HG03565 (cell line): ENCODE measurements around the gene SLC13A3.

Experiments used
- ATAC-seq: cut with Tn5 transposase; IDR thresholded peaks from one replicate; pipeline ENCODE4 v1.9.1; 2021; ENCODE audit warnings: mild to moderate bottlenecking, moderate library complexity; ENCODE audit not compliant: unreplicated experiment

Gene SLC13A3

DNA sequence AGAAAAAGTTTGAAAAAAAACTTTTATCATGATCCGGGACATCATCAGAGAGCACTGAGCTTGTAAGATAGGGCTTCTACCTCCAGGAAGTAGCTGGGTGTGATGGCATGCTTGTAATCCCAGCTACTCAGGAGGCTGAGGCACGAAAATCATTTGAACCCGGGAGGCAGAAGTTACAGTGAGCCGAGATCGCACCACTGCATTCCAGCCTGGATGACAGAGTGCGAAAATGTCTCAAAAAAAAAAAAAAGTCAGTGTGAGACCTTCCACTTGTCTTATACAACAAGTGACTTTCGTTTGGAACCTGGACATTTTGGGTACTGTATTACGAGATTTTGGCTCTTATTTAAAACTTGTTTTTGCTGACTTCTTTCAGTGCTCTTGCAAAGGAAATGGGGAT, 5.9 kb upstream of the SLC13A3 start:
- no peak for ATAC-seq

GRCh38 chr20:46652699-46653098, 1.4 kb upstream of the SLC13A3 start:
- no peak for ATAC-seq

DNA sequence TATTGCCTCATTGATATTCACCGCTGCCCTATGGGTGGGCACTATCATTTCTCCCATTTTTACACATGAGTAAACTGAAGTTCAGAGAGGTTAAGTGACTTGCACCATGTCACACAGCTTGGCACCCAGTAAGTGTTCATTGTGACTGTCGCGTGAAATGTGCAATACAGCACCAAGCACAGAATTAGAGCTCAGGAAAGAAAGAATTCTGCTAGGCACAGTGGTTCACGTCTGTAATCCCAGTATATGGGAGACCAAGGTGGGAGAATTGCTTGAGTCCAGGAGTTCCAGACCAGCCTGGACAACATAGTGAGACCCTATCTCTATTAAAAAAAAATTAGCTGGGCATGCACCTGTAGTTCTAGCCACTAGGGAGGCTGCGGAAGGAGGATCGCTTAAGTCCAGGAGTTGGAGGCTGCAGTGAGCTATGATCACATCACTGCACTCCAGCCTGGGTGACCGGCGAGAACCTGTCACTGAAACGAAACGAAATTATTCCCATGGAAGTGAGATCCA, 626 bp downstream of the SLC13A3 start:
- no peak for ATAC-seq

- no peak for ATAC-seq
These were observed 1.2 kb downstream of the SLC13A3 start for GRCh38 chr20:46649965-46650542.

DNA sequence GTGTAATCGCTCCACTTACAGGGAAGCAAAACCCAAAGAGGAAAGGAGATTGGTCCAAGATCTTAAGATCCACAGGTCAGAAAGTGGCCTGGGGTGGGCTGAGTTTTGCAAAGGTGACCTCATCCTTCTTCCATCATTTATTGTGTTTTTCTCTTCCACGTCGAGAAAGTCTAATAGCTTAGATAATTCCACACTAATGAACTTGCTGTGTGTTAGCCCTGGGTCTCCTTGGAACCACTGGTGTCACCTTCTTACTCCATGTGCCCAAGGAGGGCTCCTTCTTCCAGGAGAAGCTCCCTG, 1.7 kb downstream of the SLC13A3 start:
- ATAC-seq = no peak

DNA sequence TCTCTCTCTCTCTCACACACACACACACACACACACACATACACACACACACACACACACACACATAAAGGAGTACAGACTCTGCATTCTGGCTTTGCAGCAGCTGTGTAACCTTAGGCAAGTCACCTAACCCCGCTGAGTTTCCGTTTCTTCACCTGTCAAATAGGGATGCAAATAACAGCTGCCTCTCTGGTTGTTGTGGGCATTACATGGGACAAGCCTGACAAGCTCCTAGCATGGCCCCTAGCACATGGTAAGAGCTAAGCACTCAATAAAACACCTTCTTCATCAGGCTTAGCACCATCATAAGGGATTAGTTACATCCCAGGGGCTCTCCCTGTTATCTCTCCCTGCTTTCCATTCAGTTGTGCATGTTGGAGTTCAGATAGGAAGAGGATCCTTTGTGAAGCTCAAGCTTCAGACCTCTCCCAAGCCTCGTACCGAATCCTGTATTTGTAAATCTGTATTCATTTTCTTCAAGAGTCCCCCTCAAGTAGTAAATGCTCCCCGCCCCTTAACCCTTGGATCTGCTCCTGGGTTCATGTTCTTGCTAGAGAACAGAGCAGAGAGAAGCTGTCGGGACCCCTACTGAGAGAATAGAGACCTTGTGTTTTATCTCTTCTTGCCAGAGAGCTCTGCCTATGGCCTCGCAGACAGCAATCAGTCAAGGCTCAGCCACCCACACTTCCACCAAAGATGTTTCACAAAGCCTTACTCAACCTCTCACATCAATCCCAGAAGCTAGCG, 2.2 kb downstream of the SLC13A3 start:
- ATAC-seq = no peak

- ATAC-seq = no peak
These were observed 3.8 kb downstream of the SLC13A3 start for GRCh38 chr20:46647469-46647868.

DNA sequence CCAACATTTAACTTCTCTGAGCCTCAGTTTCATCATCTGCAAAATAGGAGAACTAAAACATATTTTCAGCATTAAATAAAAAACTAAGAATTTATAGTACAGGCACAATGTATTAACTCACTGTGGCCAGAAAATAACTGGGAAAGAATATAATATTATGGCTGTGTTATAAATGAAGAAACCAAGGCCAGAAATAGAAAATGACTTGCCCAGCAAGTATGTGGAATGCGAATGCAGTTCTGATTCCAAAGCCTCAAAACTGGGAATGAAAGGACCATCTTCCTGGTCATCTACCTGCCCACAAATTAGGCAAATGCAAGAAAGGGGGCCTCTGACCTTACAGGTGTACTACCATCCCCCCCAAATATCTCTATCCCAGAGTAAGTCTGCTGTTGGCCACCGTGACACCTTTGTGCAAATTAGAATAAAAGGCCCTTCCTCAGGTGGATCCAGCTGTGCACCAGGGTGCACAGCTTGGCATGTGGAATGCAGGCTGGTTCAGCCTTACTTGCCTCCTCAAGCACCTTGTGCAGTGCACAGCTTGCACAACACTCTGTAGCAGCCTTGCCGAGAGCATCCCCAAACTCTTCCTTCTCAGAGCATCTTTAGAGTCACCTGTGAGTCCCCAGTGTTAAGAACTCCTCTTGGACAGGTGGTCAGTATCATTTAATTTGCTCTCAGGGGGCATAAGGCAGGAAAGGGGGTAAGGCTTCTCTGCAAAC, 4.4 kb downstream of the SLC13A3 start:
- ATAC-seq = no peak

DNA sequence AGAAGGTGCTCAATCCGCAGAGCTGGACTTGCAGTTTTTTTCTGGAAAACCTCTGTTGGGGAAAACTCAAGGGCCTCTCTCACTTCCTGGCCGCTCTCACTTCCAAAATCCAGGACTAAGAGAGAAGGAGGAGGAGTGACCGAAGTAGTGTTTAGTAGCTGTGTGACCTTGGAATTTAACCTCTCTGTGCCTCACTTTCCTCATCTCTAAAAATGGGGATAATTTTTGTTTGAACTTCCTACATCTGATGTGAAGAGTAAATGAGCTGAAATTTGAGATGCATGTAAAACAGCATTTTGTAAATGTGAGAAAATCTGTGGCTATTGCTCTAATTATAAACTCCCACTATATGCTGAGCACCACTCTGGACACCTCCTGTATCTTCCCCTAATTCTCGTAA, 5.1 kb downstream of the SLC13A3 start:
- no peak for ATAC-seq

- no peak for ATAC-seq
These were observed 6.5 kb downstream of the SLC13A3 start for GRCh38 chr20:46644733-46645132.

DNA sequence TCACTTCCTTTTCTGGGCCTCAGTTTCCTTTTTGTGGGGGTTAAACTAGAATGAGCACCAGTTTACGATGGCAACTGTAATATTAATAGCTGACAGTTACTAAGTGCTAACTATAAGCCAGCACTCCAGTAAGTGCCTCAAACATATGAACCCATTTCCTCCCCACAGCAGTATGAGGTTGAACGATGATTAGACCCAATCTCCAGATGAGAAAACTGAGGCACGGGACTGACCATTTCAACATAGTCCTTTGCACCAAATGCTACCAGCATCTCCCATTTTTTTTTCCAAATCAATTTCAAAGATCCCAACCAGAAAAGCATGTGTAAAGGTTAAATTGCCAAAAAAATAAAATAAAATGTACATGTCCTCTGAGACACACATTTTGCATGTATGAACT, 7.1 kb downstream of the SLC13A3 start:
- no peak for ATAC-seq

GRCh38 chr20:46642969-46643343, 8.3 kb downstream of the SLC13A3 start:
- no peak for ATAC-seq

DNA sequence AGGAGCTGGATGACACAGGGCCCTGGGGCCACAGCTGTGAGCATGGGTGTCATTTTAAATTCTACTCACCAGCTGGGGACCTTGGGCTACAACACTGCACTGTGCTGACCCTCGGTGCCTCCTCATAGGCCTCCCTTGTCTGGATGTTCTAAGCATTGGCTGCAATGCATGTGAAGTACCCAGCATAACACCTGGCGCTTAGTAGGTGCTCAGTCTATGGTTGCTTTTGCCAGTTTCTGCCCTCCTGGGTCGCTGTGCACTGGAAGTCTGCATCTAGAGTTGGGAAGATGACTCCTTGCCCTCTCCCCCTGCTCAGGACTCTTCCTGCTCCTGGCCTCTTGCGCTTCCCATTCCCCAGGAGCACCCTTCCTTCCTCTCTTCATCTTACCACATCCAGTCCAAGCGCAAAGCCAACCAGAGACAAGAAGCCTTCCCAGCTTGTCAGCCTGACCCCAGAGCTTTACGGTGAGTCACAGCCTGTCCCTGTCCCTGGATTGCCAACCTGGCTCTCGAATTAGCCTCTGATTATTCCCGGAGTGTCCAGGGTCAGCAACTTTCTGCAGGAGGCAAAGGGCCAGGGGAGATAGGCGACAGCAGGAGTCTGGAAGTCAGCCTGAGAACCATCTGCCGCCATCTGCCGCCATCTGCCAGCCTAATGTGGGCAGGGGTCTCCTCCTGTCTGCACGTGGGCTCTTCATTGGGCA, 8.8 kb downstream of the SLC13A3 start:
- no peak for ATAC-seq

- no peak for ATAC-seq
These were observed 9.8 kb downstream of the SLC13A3 start for GRCh38 chr20:46641424-46641823.

DNA sequence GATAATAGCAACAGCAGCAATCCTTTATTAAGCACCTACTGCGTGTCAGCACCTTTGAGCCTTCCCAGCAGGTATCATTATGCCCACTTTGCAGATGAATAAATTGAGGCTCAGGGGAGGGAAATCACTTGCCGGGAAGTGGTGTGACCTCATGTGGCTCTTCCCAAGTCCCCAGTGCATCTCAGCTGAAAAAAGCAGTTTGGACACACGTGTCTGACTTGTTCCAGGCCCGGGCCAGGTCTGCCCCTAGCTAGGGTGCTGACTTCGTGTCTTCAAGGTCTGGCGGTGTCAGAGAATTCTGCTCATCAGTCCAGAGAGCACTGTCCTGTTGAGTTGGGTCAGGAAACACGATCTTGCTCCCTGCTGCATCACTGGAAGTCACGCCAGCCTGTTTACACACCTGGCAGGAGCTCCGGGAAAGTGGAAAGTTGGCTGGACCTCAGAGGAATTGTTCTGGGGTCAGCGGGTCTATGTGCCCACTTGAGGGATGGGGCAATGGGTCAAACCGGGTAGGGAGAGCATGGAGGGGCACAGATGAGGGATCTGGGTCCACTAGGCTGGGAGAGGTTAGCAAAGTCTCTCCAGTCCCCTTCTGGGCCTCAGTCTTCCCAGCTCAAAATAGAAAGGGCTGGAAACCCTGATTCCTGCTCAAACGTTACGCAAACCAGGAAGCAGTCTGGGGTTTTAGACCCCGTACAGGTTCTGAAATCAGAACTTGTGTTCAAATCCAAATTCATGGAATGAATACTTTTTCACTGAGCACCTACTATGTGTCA, 10.5 kb downstream of the SLC13A3 start:
- no peak for ATAC-seq

DNA sequence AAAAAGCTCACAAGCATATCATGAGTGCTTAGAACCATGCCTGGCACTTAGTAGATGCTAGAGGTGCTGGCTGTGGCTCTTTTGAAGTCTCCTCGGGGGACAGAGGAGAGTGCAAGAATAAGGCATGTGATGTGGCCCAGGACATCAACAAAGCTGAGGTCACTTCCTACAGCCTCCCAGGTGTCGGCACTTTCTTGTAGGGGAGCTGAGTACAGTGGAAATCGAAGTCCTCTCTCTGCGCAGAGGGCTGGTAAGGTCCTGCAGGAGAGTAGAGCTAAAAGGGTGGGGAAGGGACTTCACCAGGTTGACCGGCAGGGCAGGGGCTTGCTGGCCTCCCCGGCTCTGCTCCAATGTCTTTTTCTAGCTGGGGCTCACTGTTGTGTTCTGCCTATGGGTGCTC, 11.2 kb downstream of the SLC13A3 start:
- no peak for ATAC-seq

DNA sequence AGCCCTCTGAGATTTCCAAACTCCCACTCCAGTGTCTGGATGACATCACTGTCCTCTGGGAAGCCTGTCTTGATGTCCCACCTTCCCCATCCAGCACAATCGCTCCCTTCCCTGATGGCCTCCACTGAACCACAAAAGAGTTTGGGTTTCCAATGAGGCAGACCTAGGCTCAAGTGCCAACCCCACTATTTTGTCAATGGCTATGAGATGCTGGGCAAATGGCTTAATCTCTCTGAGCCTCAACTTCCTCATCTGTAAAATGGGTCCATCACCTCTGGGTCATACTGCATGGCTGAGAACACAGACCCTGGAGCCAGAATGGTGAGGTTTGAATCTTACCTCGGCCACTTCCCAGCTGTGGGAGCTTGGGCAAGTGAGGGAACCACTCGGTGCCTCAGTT, 11.7 kb downstream of the SLC13A3 start:
- no peak for ATAC-seq

- no peak for ATAC-seq
These were observed 12.4 kb downstream of the SLC13A3 start for GRCh38 chr20:46638898-46639274.

GRCh38 chr20:46638134-46638897, 12.9 kb downstream of the SLC13A3 start:
- ATAC-seq = no peak

DNA sequence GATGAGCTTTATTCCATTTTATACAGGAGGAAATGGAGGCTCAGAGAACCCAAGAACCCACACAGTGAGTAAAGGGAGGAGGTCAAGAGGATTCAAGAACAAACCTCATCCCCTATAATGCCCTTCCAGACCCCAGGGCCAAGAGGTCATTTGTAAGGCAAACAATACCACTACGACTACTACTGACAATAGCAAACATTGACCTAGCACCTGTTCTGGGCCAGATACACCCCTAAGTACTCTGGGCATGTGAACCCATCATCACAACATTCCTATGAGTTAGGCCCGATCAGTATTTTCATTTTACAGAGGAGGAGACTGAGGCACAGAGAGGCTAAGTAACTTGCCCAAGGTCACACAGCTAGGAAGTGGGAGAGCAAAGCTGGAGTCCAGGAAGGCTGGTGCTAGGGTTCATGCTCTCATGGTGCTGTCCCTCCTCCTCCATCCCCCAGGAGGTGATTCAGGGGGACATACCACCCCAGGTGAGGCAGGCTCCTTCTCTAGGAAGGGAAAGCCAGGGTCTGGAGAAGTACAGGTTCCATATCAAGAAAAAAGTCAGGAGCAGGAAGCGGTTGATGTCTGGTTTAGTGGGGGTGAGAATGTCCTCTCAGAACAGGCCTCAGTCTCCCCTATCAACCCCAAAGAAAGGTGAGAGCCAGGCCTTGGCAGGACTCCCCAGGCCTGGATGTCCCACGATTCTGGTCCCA, 13.7 kb downstream of the SLC13A3 start:
- ATAC-seq = no peak
